GM15510 (cell line): ENCODE results near the gene FRMPD1.
A peak's percentile ranks its signal among the peaks of the same experiment; 100 is the strongest.

ENCODE experiments used
- POLR2A ChIP-seq: IDR thresholded peaks from 3 replicates; pipeline ENCODE4 v1.6.1; 2011; ENCODE audit warnings: borderline replicate concordance; ENCODE audit not compliant: insufficient read length; ENCODE audit errors: extremely low read depth

Gene FRMPD1

DNA sequence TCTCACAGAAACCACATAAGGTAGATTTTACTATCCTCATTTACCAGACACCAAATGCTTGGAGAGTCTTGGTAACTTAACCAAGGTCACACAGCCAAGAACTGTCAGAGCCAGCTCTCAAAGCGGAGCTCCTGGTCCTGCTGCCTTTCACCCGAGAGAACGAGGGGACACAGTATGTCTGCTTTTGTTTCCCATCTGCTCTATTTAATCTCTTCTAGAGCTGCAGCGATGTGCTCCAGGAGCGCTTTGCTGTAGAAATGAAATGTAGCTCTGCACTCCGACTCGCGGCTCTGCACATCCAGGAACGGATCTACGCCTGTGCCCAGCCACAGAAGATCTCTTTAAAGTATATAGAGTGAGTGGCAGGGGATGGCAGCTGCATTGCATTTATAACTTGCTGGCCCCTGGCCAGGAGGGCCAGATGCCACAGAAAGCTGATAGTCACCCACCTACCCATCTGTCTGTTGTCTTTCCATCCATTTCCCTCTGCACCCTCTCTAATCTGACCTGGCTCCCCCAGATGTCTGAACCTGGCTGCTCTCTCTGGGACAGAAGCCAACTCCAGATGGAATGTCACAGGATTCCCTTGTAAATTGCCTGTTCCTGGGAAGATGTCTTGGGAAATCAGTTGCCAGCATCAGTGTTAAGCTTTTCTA is 81.5 kb downstream of the FRMPD1 start:
- TF ChIP-seq POLR2A = no peak

DNA sequence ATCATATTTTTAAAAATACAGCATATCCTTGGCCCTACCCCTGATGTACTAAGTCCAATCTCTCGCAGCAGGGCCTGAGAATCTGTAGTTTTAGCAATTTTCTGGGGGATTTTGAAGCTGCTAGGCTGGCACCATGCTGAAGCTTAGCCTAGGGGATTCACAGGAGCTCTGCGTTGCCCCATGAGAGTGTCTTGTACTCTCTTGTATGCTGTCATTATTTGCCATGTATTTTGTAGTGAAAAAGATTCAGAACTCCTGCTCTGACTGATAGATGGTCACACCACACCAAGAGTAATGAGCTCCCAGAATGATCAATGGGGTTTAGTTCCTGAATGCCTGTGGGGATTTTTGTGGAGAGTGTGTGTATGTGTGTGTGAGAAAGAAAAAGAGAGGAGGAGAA is 82.2 kb downstream of the FRMPD1 start:
- no peak for TF ChIP-seq POLR2A

DNA sequence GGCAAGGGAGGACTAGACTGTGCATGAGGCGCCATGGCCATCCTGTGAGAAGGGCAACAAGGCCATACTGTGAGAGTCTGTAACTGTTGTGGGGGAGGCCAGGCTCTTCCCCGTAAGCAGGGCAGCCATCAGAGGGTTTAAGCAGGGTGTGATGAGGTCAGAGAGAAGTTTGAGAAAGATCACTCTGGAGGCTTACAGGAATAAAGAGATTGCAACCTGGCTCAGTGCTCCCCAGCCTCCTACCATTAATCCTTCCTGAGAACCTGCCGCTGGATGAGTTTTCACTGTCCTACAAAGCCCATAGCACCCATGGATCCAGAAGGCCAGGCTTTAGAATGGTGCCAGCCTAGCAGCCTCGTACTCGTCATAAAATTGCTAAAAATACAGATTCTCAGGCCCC is 88.5 kb downstream of the FRMPD1 start:
- TF ChIP-seq POLR2A = no peak

DNA sequence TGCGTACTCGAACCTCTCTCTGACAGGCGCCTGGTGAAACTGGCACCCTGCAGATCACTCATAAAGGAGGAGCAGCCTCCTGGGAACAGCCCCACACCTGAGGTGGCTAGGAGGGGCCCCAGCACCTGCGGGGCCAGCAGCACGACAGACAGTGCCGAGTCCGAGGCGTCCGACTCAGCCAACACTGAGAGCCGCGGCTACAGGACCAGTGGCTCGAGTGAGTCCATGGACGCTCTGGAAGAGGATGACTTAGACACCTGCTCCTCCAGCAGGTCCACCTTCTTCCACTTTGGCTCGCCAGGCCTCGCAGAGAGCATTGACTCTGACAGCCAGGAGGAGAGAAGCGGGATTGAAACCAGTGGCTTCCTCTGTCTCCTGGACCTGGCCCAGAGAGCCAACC is 89.4 kb downstream of the FRMPD1 start:
- TF ChIP-seq POLR2A = no peak

- TF ChIP-seq POLR2A = no peak
Observed at GRCh38 chr9:37740631-37741328, 90.0 kb downstream of the FRMPD1 start.

DNA sequence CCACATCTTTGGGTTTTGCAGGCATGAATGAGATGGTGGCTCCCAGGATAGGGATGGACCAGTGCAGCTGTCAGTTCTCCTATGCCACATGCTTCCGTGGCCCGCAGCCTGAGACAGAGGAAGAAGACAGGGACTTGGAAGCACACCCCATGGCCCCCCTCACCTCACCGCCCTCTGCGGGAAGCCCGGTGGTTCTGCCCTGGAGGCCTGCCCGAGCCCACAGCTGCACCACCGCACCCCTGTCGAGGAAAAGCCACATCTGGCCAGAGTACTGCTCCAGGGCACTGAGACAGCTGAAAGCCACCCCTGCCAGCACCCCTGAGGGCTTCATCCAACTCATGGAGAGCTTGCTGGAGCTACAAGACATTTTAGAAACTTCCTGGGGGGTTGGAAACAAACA is 95.2 kb downstream of the FRMPD1 start:
- TF ChIP-seq POLR2A = no peak

DNA sequence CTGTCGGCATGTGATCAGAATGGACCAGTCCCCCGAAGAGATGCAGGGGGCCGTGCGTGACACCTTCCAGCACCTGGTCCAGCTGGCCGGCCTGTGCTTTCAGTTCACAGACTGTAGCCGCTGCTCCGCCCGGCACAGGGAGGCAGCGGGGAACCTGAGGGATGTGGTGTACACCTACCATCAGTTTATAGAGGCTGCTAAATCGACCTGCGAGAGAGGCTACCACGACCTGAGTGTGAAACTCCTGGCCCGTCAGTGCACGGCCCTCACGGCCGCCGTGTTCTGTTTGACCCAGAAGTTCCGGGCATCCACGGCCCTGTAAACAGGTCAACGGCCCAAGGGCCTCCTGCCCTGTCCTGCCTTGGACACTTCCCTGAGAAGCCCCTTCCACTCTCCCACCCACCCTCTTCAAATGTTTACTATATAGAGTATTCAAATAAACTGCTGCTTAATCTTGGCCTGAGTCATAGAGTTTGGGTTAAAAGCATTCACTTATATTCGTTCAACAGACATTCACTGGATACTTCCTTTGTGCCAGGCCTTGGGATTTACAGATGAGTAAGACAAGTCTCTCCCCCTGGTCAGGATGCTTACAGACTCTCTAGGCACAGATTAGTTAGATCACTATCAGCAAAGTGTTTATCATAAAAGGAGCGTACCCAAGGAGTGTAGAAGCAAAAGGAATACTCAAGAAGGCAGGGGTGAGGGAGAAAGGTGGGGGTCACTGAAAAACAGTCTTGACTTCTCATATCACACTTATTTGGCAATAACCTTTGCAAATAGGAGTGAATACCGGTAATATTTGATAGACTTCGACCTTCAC is 95.9 kb downstream of the FRMPD1 start:
- no peak for TF ChIP-seq POLR2A

DNA sequence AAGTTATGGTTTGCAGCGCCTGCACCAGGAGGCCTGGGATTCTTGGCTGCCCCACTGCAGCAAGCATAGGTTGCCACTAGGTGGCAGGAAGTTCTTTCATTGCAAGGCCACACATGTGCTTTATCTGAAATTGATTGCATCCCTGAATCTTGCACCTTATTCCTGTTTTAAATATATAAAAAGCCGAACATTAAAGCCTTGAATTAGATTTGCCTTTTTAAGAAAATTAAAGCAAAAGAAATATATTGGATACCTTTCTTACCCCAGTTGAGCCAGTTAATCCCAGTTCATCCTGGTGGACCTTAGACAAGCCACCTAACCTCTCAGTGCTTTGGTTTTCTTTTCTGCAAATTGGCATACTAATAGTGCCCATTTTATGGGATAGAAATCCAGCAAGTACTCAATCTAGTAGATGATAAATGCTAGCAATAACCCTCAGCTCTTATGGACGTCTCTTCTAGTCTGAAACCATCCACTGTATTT is 96.6 kb downstream of the FRMPD1 start:
- TF ChIP-seq POLR2A = no peak

- TF ChIP-seq POLR2A = no peak
Observed at GRCh38 chr9:37749129-37749528, 98.4 kb downstream of the FRMPD1 start.

DNA sequence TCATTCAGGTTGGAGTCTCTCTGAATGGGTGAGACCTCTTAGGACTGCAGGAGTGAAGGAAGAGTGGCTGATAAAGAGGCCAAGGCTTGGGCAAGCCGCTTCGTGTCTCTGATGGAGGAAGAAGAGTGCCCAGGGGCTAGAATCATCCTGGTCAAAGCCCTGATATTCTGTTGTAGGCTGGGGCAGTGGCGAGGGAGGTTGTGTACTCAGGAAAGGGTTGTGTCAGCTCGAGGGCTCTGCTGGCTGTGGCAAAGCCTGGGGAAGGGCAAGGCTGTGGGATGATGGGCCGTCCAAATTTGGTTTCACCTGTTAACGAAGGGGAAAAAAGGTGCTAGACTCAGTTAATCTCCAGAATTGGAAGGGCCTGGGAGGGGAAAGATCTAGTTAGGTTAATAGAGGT is 100.4 kb downstream of the FRMPD1 start:
- TF ChIP-seq POLR2A = no peak

DNA sequence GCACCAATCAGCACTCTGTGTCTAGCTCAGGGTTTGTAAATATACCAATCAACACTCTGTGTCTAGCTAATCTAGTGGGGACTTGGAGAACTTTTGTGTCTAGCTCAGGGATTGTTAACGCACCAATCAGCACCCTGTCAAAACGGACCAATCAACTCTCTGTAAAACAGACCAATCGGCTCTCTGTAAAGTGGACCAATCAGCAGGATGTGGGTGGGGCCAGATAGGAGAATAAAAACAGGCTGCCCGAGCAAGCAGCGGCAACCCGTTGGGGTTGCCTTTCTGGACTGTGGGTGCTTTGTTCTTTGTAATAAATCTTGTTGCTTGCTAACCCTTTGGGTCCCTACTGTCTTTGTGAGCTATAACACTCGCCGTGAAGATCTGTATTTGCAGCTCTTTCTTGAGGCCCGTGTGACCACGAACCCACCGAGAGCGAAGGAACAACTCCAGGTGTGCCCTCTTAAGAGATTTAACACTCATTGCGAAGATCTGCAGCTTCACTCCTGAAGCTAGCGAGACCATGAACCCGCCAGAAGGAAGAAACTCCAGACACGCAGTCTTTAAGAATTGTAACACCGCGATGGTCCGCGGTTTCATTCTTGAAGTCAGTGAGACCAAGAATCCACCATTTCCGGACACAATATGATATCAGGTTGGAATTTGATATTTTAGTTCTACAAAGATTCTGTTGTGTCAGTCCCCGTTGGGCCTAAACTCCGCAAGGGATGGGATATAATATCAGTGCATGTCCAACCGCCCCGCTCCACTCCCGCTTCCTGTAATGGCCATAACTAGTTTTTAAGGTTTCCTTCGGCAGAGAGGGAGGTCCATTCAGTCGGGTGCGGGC is 102.1 kb downstream of the FRMPD1 start:
- TF ChIP-seq POLR2A = no peak

- TF ChIP-seq POLR2A = peak; percentile 69
Observed at GRCh38 chr9:37753489-37754190, 102.9 kb downstream of the FRMPD1 start, which contains the start of gene TRMT10B. Gene TRMT10B (plus strand): TSS chr9:37753805. CDS start chr9:37761932, 8,127 bp downstream.

DNA sequence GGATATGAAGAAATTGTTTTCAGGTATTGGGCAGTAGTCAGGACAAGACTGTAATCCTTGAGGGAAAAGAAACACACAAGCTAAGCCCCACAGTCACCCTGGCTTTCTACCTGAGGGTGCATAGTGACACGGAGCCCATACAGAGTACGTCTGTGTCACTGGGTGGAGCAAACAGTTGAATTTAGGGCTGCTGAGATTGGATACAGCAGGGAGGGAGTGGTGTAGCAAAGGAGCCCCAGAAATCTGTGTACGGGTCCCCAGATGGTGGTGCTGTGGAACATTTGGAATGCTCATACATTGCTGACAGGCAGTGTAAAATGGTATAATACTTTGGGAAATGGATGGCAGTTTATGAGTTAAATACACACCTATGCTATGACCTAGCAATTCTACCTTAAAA is 108.0 kb downstream of the FRMPD1 start:
- TF ChIP-seq POLR2A = no peak

- no peak for TF ChIP-seq POLR2A
Observed at GRCh38 chr9:37760416-37761161, 109.8 kb downstream of the FRMPD1 start.

GRCh38 chr9:37761511-37761910 is 110.8 kb downstream of the FRMPD1 start:
- TF ChIP-seq POLR2A = no peak
